Measurements from ENCODE around the gene PTPRN2.

PTPRN2 gene

GRCh38 chr7:158021836-158022235 lies 565.8 kb downstream of the PTPRN2 start:
- Histone ChIP-seq H3K4me3 (ENCODE audit: low read depth in 1 of 2, low read length in 2 of 2) (no peak overlapping the region), H3K27me3 (ENCODE audit: control insufficient read depth in 1 of 2, insufficient read depth in 2 of 2, low read length in 2 of 2) (no peaks in the 10 kb centered on the region), H3K9me3 (ENCODE audit: low read length) (no peaks in the 10 kb centered on the region)

GRCh38 chr7:158020706-158021095 lies 566.9 kb downstream of the PTPRN2 start:
- H3K9ac ChIP-seq (ENCODE audit: low read length), result no peak overlapping the region
- no peaks in the 10 kb centered on the region for H3K9me3 ChIP-seq (ENCODE audit: low read length)
- H3K4me1 ChIP-seq (ENCODE audit: insufficient read depth, low read length), result peaks cover 3% of the 10 kb centered on the region
- no peak overlapping the region for H3K4me3 ChIP-seq (ENCODE audit: low read depth in 1 of 2, low read length in 2 of 2)
- no peaks in the 10 kb centered on the region for H3K36me3 ChIP-seq (ENCODE audit: insufficient read depth, low read length)
- H3K27ac ChIP-seq (ENCODE audit: low read depth, low read length), result no peak overlapping the region
- peaks cover 0 to 3% of the 10 kb centered on the region in 2 donors for H3K27me3 ChIP-seq (ENCODE audit: control insufficient read depth in 1 of 2, insufficient read depth in 2 of 2, low read length in 2 of 2)

More at GRCh38 chr7:158021836-158022235, 565.8 kb downstream of the PTPRN2 start:
- Histone ChIP-seq H3K36me3 (ENCODE audit: insufficient read depth, low read length) (no peaks in the 10 kb centered on the region), H3K4me1 (ENCODE audit: insufficient read depth, low read length) (no peaks in the 10 kb centered on the region), H3K27ac (ENCODE audit: low read depth, low read length) (no peak overlapping the region), H3K9ac (ENCODE audit: low read length) (no peak overlapping the region)

- Histone ChIP-seq H3K9me3 (ENCODE audit: low read length) (no peaks in the 10 kb centered on the region), H3K36me3 (ENCODE audit: insufficient read depth, low read length) (no peaks in the 10 kb centered on the region), H3K27me3 (ENCODE audit: control insufficient read depth in 1 of 2, insufficient read depth in 2 of 2, low read length in 2 of 2) (peaks cover 0 to 5% of the 10 kb centered on the region in 2 donors), H3K4me3 (ENCODE audit: low read depth in 1 of 2, low read length in 2 of 2) (no peak overlapping the region), H3K9ac (ENCODE audit: low read length) (no peak overlapping the region), H3K27ac (ENCODE audit: low read depth, low read length) (no peak overlapping the region), H3K4me1 (ENCODE audit: insufficient read depth, low read length) (peaks cover 3% of the 10 kb centered on the region)
These were observed 567.6 kb downstream of the PTPRN2 start for GRCh38 chr7:158019726-158020705.

GRCh38 chr7:158018971-158019645 lies 568.5 kb downstream of the PTPRN2 start:
- Histone ChIP-seq H3K4me1 (ENCODE audit: insufficient read depth, low read length) (peaks cover 3% of the 10 kb centered on the region), H3K4me3 (ENCODE audit: low read depth in 1 of 2, low read length in 2 of 2) (no peak overlapping the region), H3K27me3 (ENCODE audit: control insufficient read depth in 1 of 2, insufficient read depth in 2 of 2, low read length in 2 of 2) (peaks cover 0 to 5% of the 10 kb centered on the region in 2 donors), H3K9me3 (ENCODE audit: low read length) (no peaks in the 10 kb centered on the region), H3K27ac (ENCODE audit: low read depth, low read length) (no peak overlapping the region), H3K36me3 (ENCODE audit: insufficient read depth, low read length) (no peaks in the 10 kb centered on the region), H3K9ac (ENCODE audit: low read length) (no peak overlapping the region)

- H3K4me1 ChIP-seq (ENCODE audit: insufficient read depth, low read length), result peaks cover 3% of the 10 kb centered on the region
- no peak overlapping the region for H3K4me3 ChIP-seq (ENCODE audit: low read depth in 1 of 2, low read length in 2 of 2)
- no peaks in the 10 kb centered on the region for H3K9me3 ChIP-seq (ENCODE audit: low read length)
- no peaks in the 10 kb centered on the region for H3K36me3 ChIP-seq (ENCODE audit: insufficient read depth, low read length)
- H3K27ac ChIP-seq (ENCODE audit: low read depth, low read length), result no peak overlapping the region
- peaks cover 0 to 5% of the 10 kb centered on the region in 2 donors for H3K27me3 ChIP-seq (ENCODE audit: control insufficient read depth in 1 of 2, insufficient read depth in 2 of 2, low read length in 2 of 2)
- no peak overlapping the region for H3K9ac ChIP-seq (ENCODE audit: low read length)
These were observed 569.4 kb downstream of the PTPRN2 start for GRCh38 chr7:158018098-158018762.

- Histone ChIP-seq H3K9me3 (ENCODE audit: low read length) (no peaks in the 10 kb centered on the region), H3K36me3 (ENCODE audit: insufficient read depth, low read length) (no peaks in the 10 kb centered on the region), H3K27ac (ENCODE audit: low read depth, low read length) (no peak overlapping the region), H3K27me3 (ENCODE audit: control insufficient read depth in 1 of 2, insufficient read depth in 2 of 2, low read length in 2 of 2) (peaks cover 0 to 5% of the 10 kb centered on the region in 2 donors), H3K4me1 (ENCODE audit: insufficient read depth, low read length) (peaks cover 3% of the 10 kb centered on the region), H3K9ac (ENCODE audit: low read length) (no peak overlapping the region), H3K4me3 (ENCODE audit: low read depth in 1 of 2, low read length in 2 of 2) (no peak overlapping the region)
These were observed 570.2 kb downstream of the PTPRN2 start for GRCh38 chr7:158017111-158018097.

GRCh38 chr7:158016180-158017097 lies 571.2 kb downstream of the PTPRN2 start:
- H3K9me3 ChIP-seq (ENCODE audit: low read length), result no peaks in the 10 kb centered on the region
- H3K27ac ChIP-seq (ENCODE audit: low read depth, low read length), result no peak overlapping the region
- H3K9ac ChIP-seq (ENCODE audit: low read length), result no peak overlapping the region
- H3K27me3 ChIP-seq (ENCODE audit: control insufficient read depth in 1 of 2, insufficient read depth in 2 of 2, low read length in 2 of 2), result peaks cover 0 to 5% of the 10 kb centered on the region in 2 donors
- peaks cover 3% of the 10 kb centered on the region for H3K4me1 ChIP-seq (ENCODE audit: insufficient read depth, low read length)
- H3K36me3 ChIP-seq (ENCODE audit: insufficient read depth, low read length), result no peaks in the 10 kb centered on the region
- peak overlapping the region; percentile 14 to 24 for H3K4me3 ChIP-seq (ENCODE audit: low read depth in 1 of 2, low read length in 2 of 2)

GRCh38 chr7:158015403-158016179 lies 572.0 kb downstream of the PTPRN2 start:
- no peaks in the 10 kb centered on the region for H3K9me3 ChIP-seq (ENCODE audit: low read length)
- H3K36me3 ChIP-seq (ENCODE audit: insufficient read depth, low read length), result no peaks in the 10 kb centered on the region
- H3K27me3 ChIP-seq (ENCODE audit: control insufficient read depth in 1 of 2, insufficient read depth in 2 of 2, low read length in 2 of 2), result peaks cover 0 to 5% of the 10 kb centered on the region in 2 donors
- peaks cover 3% of the 10 kb centered on the region for H3K4me1 ChIP-seq (ENCODE audit: insufficient read depth, low read length)
- peak overlapping the region in 1 of 2 donors; percentile 24 for H3K4me3 ChIP-seq (ENCODE audit: low read depth in 1 of 2, low read length in 2 of 2)
- H3K9ac ChIP-seq (ENCODE audit: low read length), result no peak overlapping the region
- H3K27ac ChIP-seq (ENCODE audit: low read depth, low read length), result no peak overlapping the region

- no peaks in the 10 kb centered on the region for H3K9me3 ChIP-seq (ENCODE audit: low read length)
- no peak overlapping the region for H3K9ac ChIP-seq (ENCODE audit: low read length)
- no peaks in the 10 kb centered on the region for H3K36me3 ChIP-seq (ENCODE audit: insufficient read depth, low read length)
- no peak overlapping the region for H3K4me3 ChIP-seq (ENCODE audit: low read depth in 1 of 2, low read length in 2 of 2)
- H3K27me3 ChIP-seq (ENCODE audit: control insufficient read depth in 1 of 2, insufficient read depth in 2 of 2, low read length in 2 of 2), result peaks cover 0 to 5% of the 10 kb centered on the region in 2 donors
- peaks cover 3% of the 10 kb centered on the region for H3K4me1 ChIP-seq (ENCODE audit: insufficient read depth, low read length)
- H3K27ac ChIP-seq (ENCODE audit: low read depth, low read length), result no peak overlapping the region
These were observed 572.6 kb downstream of the PTPRN2 start for GRCh38 chr7:158014976-158015375.

Data from muscle layer of colon (tissue), 2 donors.